Measurements from ENCODE around the gene ZCCHC17.

DNA sequence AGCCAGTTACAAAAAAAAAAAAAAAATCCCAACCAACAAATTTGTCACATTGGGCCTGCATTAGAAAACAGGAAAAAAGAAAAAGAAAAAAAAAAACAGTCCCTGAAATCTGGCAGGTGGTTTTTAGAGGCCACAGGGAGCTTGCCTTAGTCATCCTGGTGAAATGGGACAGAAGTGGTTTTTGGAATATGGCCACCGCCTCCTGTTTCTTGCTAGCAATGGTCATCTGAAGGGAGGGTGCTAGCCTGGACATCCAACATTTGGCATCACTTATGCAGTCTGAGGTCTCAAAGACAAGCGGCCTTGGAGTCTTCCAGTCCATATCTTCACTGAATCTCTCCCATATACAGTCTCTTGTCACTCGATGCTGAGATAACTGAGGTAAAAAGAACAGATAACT lies 37.1 kb upstream of the ZCCHC17 start:
- TF ChIP-seq, protein P1, sequence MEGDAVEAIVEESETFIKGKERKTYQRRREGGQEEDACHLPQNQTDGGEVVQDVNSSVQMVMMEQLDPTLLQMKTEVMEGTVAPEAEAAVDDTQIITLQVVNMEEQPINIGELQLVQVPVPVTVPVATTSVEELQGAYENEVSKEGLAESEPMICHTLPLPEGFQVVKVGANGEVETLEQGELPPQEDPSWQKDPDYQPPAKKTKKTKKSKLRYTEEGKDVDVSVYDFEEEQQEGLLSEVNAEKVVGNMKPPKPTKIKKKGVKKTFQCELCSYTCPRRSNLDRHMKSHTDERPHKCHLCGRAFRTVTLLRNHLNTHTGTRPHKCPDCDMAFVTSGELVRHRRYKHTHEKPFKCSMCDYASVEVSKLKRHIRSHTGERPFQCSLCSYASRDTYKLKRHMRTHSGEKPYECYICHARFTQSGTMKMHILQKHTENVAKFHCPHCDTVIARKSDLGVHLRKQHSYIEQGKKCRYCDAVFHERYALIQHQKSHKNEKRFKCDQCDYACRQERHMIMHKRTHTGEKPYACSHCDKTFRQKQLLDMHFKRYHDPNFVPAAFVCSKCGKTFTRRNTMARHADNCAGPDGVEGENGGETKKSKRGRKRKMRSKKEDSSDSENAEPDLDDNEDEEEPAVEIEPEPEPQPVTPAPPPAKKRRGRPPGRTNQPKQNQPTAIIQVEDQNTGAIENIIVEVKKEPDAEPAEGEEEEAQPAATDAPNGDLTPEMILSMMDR (conservative IDR thresholded peaks at IDR 0.05 in 1 of 2, IDR thresholded peaks at IDR 0.05 in 1 of 2; ENCODE audit: extremely low read depth in 1 of 2, insufficient read depth in 1 of 2, low read depth in 1 of 2, low read length in 2 of 2), result no peak
- no peak for TF ChIP-seq EZH2 (IDR thresholded peaks at IDR 0.05; ENCODE audit: borderline replicate concordance, low read length)

Measured in mammary epithelial cell (primary cell).